GM18909 (cell line): ENCODE data around the gene ASXL1.

Experiments
- ATAC-seq: cut with Tn5 transposase; IDR thresholded peaks from one replicate; pipeline ENCODE4 v1.9.1; 2021; ENCODE audit warnings: mild to moderate bottlenecking; ENCODE audit not compliant: unreplicated experiment, poor library complexity

Gene ASXL1

DNA sequence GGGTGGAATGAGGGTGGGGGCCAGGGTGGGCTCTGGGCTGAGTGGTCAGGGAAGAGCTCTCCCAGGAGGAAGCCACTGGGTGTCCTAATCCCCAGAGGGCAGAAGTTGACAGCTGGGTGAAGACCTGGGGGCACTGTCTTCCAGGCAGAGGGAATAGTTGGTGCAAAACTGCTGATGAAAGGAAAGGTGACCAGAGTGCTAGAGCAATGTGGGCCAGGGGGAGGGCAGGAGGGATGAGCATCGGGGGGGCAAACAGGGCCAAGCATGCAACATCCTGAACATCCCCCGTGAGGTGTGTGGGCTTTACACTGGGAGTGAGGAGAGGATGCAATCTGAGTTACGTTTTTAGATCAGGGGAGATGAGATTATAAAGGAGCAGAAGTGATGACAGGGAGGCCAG is 129.2 kb downstream of the ASXL1 start:
- ATAC-seq = no peak

DNA sequence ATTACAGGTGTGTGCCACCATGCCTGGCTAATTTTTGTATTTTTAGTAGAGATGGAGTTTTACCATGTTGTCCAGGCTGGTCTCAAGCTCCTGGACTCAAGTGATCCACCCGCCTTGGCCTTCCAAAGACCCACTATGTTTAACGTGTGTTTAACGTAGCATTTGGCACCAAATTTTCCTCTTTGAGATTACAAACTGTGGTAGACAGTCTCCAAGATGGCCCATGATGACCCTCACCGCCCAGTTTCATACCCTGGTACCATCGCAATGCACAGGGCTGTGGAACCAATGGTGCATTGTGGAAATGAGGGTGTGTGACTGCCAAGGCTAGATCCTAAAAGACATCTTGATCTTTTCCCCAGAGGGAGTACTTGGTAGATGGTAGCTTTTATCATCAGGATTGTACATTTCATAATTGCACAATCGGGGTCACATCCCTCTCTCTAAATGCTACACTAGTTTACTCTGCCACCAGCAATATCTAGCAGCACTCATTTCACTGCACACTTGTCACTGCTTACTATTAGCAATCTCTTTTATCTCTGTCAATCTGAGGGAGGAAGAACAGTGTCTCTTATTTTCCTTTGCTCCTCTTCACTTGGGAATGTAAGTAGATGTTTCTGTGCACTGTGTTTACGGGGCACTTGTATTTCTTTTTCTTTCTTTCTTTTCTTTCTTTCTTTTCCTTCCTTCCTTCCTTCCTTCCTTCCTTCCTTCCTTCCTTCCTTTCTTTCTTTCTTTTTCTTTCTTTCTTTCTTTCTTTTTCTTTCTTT is 130.1 kb downstream of the ASXL1 start:
- ATAC-seq = no peak
